Fibroblast of mammary gland (primary cell): ENCODE results near the gene ATG4D.

Source experiments
- DNase-seq: peaks from one replicate; pipeline ENCODE4 v3.0.0-alpha.2; 2010; ENCODE audit warnings: low read depth
- H3K4me3 ChIP-seq: 2 replicates; pipeline ENCODE4 v1.5.1; 2011; ENCODE audit warnings: low read depth, mild to moderate bottlenecking, low read length, moderate library complexity; ENCODE audit not compliant: control insufficient read depth
- CTCF ChIP-seq: conservative IDR thresholded peaks from 2 replicates; pipeline ENCODE4 v1.5.1; 2011; ENCODE audit warnings: low read depth, low read length, inconsistent platforms; ENCODE audit not compliant: control insufficient read depth, insufficient read depth

The ATG4D gene

GRCh38 chr19:10503002-10503789 lies 40.5 kb upstream of the ATG4D start, which contains the start of gene KEAP1:
TSS of gene KEAP1 (minus strand) at chr19:10503356. CDS start at chr19:10500033, 3,323 bp downstream.
- no peak for TF ChIP-seq CTCF
- H3K4me3 ChIP-seq, result peak within 1 kb of the TSS; percentile 84
- DNase-seq, result no peak

GRCh38 chr19:10505583-10506229 lies 38.0 kb upstream of the ATG4D start:
- peak; percentile 69 for DNase-seq
- peak; percentile 85 for TF ChIP-seq CTCF
- no peak overlapping the region for H3K4me3 ChIP-seq

GRCh38 chr19:10508036-10508435 lies 35.7 kb upstream of the ATG4D start:
- H3K4me3 ChIP-seq, result no peak overlapping the region
- DNase-seq, result no peak
- no peak for TF ChIP-seq CTCF

- no peak overlapping the region for H3K4me3 ChIP-seq
- no peak for TF ChIP-seq CTCF
- peak; percentile 56 for DNase-seq
Observed at GRCh38 chr19:10508707-10509106, 35.0 kb upstream of the ATG4D start.

GRCh38 chr19:10510301-10510802 lies 33.4 kb upstream of the ATG4D start:
- TF ChIP-seq CTCF, result peak; percentile 60
- no peak for DNase-seq

GRCh38 chr19:10513223-10513622 lies 30.5 kb upstream of the ATG4D start:
- no peak for DNase-seq
- no peak overlapping the region for H3K4me3 ChIP-seq
- no peak for TF ChIP-seq CTCF

More at GRCh38 chr19:10510301-10510802, 33.4 kb upstream of the ATG4D start:
- no peak overlapping the region for H3K4me3 ChIP-seq
